K562 (cell line): Measurements from ENCODE around the gene GFRA4. TPM values are rescaled to one million over a fixed set of nuclear protein-coding genes. Genes with fewer than 3 reads are reported as not detected.

Source experiments
- ATAC-seq: fragments of 200-7000 bp; cut with Tn5 transposase; 3 replicates; pipeline ENCODE4 v1.9.1; 2020; ENCODE audit warnings: moderate library complexity
- BruUV-seq: library from RNA; stranded (reverse); fragments of 400-500 nt; replicated peaks from 2 replicates; lab custom pipeline; 2021; lab: Mats Ljungman, UMichigan
- CTCF ChIA-PET: fragments of 300-600 bp; formaldehyde crosslinking; extraction: SDS; loops from one replicate; lab custom pipeline; 2021; ENCODE audit warnings: low intra/inter-chr PET ratio; lab: Yijun Ruan, JAX
- POLR2A ChIA-PET: fragments of 300-600, 350-650 bp; sonication (Branson Sonifier 250); formaldehyde crosslinking; extraction: SDS; loops from one replicate; lab custom pipeline; 2021; ENCODE audit warnings: antibody characterized with exemption, inconsistent platforms; lab: Yijun Ruan, JAX
- DNase-seq, 4 experiments: peaks; one replicate each; pipeline versions ENCODE4 v3.0.0 to v3.0.0-alpha.2; 2011 to 2018; ENCODE audit warnings: low spot score in 3 of 4, mixed read lengths in 3 of 4; ENCODE audit errors: extremely low read depth in 1 of 4
- FAIRE-seq: peaks from 2 replicates; lab custom pipeline; 2011; peaks lifted over from hg19 to GRCh38; lab: Jason Lieb, UNC
- H2AFZ ChIP-seq: 2 replicates; pipeline ENCODE4 v1.6.0; 2011; ENCODE audit warnings: low read depth, low read length, control low read depth, inconsistent platforms
- H3K27ac ChIP-seq: fragments of 200-600 bp; 3 replicates; pipeline ENCODE4 v1.8.0; 2011; ENCODE audit warnings: low read depth, mild to moderate bottlenecking, control low read depth, inconsistent platforms, low read length, moderate library complexity, mixed read lengths; ENCODE audit errors: extremely low read depth
- H3K27me3 ChIP-seq, 2 experiments: fragments of 300-600 bp in 1 of 2; 2 replicates in 1 of 2; 3 replicates in 1 of 2; pipeline versions ENCODE4 v1.6.0 to v1.8.0; 2011; ENCODE audit warnings: inconsistent platforms in 2 of 2, low read length in 2 of 2, mild to moderate bottlenecking in 1 of 2, mixed read lengths in 1 of 2, moderate library complexity in 1 of 2; ENCODE audit not compliant: control insufficient read depth in 2 of 2, insufficient read depth in 2 of 2
- H3K36me3 ChIP-seq: fragments of 300-600 bp; 3 replicates; pipeline ENCODE4 v1.8.0; 2011; ENCODE audit warnings: mild to moderate bottlenecking, low read length, inconsistent platforms; ENCODE audit not compliant: control insufficient read depth, insufficient read depth
- H3K4me1 ChIP-seq, 2 experiments: fragments of 200-600 bp in 1 of 2; replicated peaks in 1 of 2; 2 replicates in 1 of 2; 3 replicates in 1 of 2; pipeline versions ENCODE4 v1.5.1 to v1.8.0; 2011; ENCODE audit warnings: inconsistent platforms in 2 of 2, low read length in 2 of 2, mild to moderate bottlenecking in 1 of 2, mixed read lengths in 1 of 2, moderate library complexity in 1 of 2; ENCODE audit not compliant: control insufficient read depth in 2 of 2, insufficient read depth in 2 of 2
- H3K4me2 ChIP-seq: 2 replicates; pipeline ENCODE4 v1.6.1; 2011; ENCODE audit warnings: low read length, control low read depth, inconsistent platforms, mixed read lengths; ENCODE audit not compliant: insufficient read depth
- H3K4me3 ChIP-seq: fragments of 200-600 bp; sonication (generic), shearing (Covaris generic); 2 replicates; pipeline ENCODE4 v1.5.1; 2016; ENCODE audit warnings: control low read depth, inconsistent platforms
- H3K79me2 ChIP-seq: fragments of 200-600 bp; 3 replicates; pipeline ENCODE4 v1.8.0; 2011; ENCODE audit warnings: low read length, inconsistent platforms; ENCODE audit not compliant: control insufficient read depth, insufficient read depth
- H3K9ac ChIP-seq, 2 experiments: 2 replicates each; pipeline versions ENCODE4 v1.6.0 to v1.6.1; 2011; ENCODE audit warnings: low read depth in 2 of 2, low read length in 2 of 2, control low read depth in 1 of 2, inconsistent platforms in 1 of 2, mild to moderate bottlenecking in 1 of 2, mixed read lengths in 1 of 2; ENCODE audit not compliant: insufficient read depth in 1 of 2
- H3K9me1 ChIP-seq: one replicate; pipeline ENCODE4 v1.6.0; 2011; ENCODE audit warnings: inconsistent platforms, mild to moderate bottlenecking, low read length, moderate library complexity; ENCODE audit not compliant: control insufficient read depth, insufficient read depth
- H3K9me3 ChIP-seq: replicated peaks from 2 replicates; pipeline ENCODE4 v1.5.1; 2011; ENCODE audit warnings: low read depth, low read length, inconsistent platforms; ENCODE audit not compliant: control insufficient read depth, insufficient read depth
- H4K20me1 ChIP-seq: replicated peaks from 2 replicates; pipeline ENCODE4 v1.6.1; 2011; ENCODE audit warnings: low read length, inconsistent platforms, mixed read lengths; ENCODE audit not compliant: control insufficient read depth, insufficient read depth
- ATF1 ChIP-seq, 2 experiments: fragments of 450-650 bp in 1 of 2; IDR thresholded peaks; 2 replicates each; pipeline ENCODE4 v1.6.1; 2016; ENCODE audit warnings: missing compliant biosample characterization in 1 of 2, missing genetic modification characterization in 1 of 2
- CBX3 ChIP-seq, 2 experiments: IDR thresholded peaks; 1 replicate in 1 of 2; 2 replicates in 1 of 2; pipeline ENCODE4 v1.6.1; 2012; ENCODE audit warnings: inconsistent platforms in 2 of 2, low read length in 2 of 2, borderline replicate concordance in 1 of 2, control low read depth in 1 of 2
- FOS ChIP-seq: IDR thresholded peaks from 3 replicates; pipeline ENCODE4 v1.6.1; 2011; ENCODE audit not compliant: insufficient read length; ENCODE audit errors: extremely low read depth
- GTF3C2 ChIP-seq: IDR thresholded peaks from 3 replicates; pipeline ENCODE4 v1.6.1; 2011; ENCODE audit warnings: borderline replicate concordance, mild to moderate bottlenecking, moderate library complexity; ENCODE audit not compliant: insufficient read length; ENCODE audit errors: extremely low read depth
- HSF4 ChIP-seq: fragments of 250-450 bp; sonication (Bioruptor Pico); IDR thresholded peaks from 2 replicates; pipeline ENCODE4 v2.1.2; 2022; ENCODE audit warnings: mild to moderate bottlenecking, moderate library complexity, borderline replicate concordance
- IRF9 ChIP-seq: fragments of 450-650 bp; IDR thresholded peaks from 2 replicates; pipeline ENCODE4 v1.6.1; 2016; ENCODE audit warnings: missing biosample characterization, missing genetic modification characterization
- MXI1 ChIP-seq: IDR thresholded peaks from 2 replicates; pipeline ENCODE4 v1.6.1; 2011; ENCODE audit warnings: low read depth, mild to moderate bottlenecking, improper control_type of control experiment, low read length
- TRIM28 ChIP-seq: fragments of 450-650 bp; IDR thresholded peaks from 2 replicates; pipeline ENCODE4 v1.6.1; 2017
- ZNF324 ChIP-seq: fragments of 250-450 bp; sonication (Bioruptor Pico); IDR thresholded peaks from 2 replicates; pipeline ENCODE4 v1.4.0; 2020; ENCODE audit warnings: mild to moderate bottlenecking
- ZNF609 ChIP-seq: sonication (generic); formaldehyde crosslinking; IDR thresholded peaks from 2 replicates; pipeline ENCODE4 v1.8.1; 2023; ENCODE audit warnings: missing genetic modification reagents, mild to moderate bottlenecking, borderline replicate concordance
- WGBS: fragments of 100-300 bp; shearing (Covaris generic); methylation state at CpG from one replicate; pipeline ENCODE4 v1.1.6; 2016; ENCODE audit warnings: low coverage, mixed read lengths; ENCODE audit not compliant: insufficient coverage; ENCODE audit errors: missing lambda C conversion rate; 5-methylcytosine and 5-hydroxymethylcytosine counted together
- in situ Hi-C: fragments of 300-500 bp; cut with MboI; formaldehyde crosslinking; loops from 4 replicates; pipeline ENCODE4 v1.15.0; 2018; ENCODE audit warnings: inconsistent platforms, mixed read lengths
- intact Hi-C: fragments of 100-400 bp; cut with micrococcal nuclease; formaldehyde crosslinking; loops from 2 replicates; pipeline ENCODE4 v1.14.2; 2022
- polyA plus RNA-seq, 8 experiments: library from polyadenylated mRNA; depleted of rRNA in 4 of 8; stranded (reverse) in 5 of 8; unstranded in 3 of 8; fragments of >200 nt; fragmentation: Nextera tagmentation in 2 of 8; fragmentation: Illumina TruSeq in 1 of 8; extraction: Ambion mirVana in 2 of 8; extraction: Trizol in 1 of 8; gene quantifications; 2 replicates each; pipeline versions ENCODE4 v1.2.1 to v1.2.3, GENCODE V29; 2011 to 2014; ENCODE audit warnings: inconsistent platforms in 1 of 8, missing spikeins in 1 of 8
- total RNA-seq, 7 experiments: library from RNA; depleted of rRNA in 6 of 7; stranded (reverse); fragments of >200 nt in 6 of 7; fragmentation: Illumina TruSeq in 2 of 7; extraction: Trizol in 2 of 7; gene quantifications; 2 replicates each; pipeline versions ENCODE4 v1.2.1 to v1.2.3, GENCODE V29; 2011 to 2021; ENCODE audit warnings: low replicate concordance in 1 of 7

Gene GFRA4
- total and polyA plus RNA-seq, 9 of the 15 experiments (the other 6 are each of a cell fraction or from before 2014, with no cell fraction given) = not detected

- TF ChIP-seq HSF4 = no peak
Observed at GRCh38 chr20:3696745-3697587, 33.8 kb upstream of the GFRA4 start (continued).

- Histone ChIP-seq H3K4me3 (no peak overlapping the region), H3K27me3 (peaks cover 0 to 27% of the 10 kb centered on the region in 2 experiments; a peak in 3 of 5 replicates), H3K4me1 (peaks cover 0 to 31% of the 10 kb centered on the region in 2 experiments; a peak in 2 of 5 replicates), H3K4me2 (no peak overlapping the region), H4K20me1 (no peaks in the 10 kb centered on the region), H3K79me2 (no peaks in the 10 kb centered on the region), H3K9me3 (no peaks in the 10 kb centered on the region), H2AFZ (no peak overlapping the region), H3K36me3 (no peaks in the 10 kb centered on the region), H3K27ac (no peak overlapping the region), H3K9me1 (no peaks in the 10 kb centered on the region), H3K9ac (no peak overlapping the region)
- in situ Hi-C loops = no loop called here
- ChIA-PET CTCF (no interaction called here), POLR2A (interaction anchor here (0.9 to 1.1 kb wide), 2 partner anchors 9 to 437 kb away, joined by 3 read pairs; no protein-coding TSS in a partner anchor)
- FAIRE-seq = no peak
- intact Hi-C loops = no loop called here
- ATAC-seq = no peak; the same call in 2 of the 3 replicates
- WGBS = 43% methylated on average over 1 of the region's 1 CpG
- peak in 3 of 4 experiments; percentile 23 to 35 (median 33) for DNase-seq
- no TSS peak for BruUV-seq
- TF ChIP-seq ZNF324 (CRISPR knock-in tag) = no peak
- TF ChIP-seq IRF9 (tag) = no peak
- TF ChIP-seq FOS = no peak
- no peak for TF ChIP-seq ATF1 (CRISPR knock-in tag; IDR thresholded peaks at IDR 0.05)
- no peak for TF ChIP-seq ATF1 (tag; IDR thresholded peaks at IDR 0.05)
- TF ChIP-seq CBX3 (IDR thresholded peaks at IDR 0.05; ENCODE audit: borderline replicate concordance in 1 of 2, low read length in 2 of 2) = peak in 1 of 2 experiments; percentile 28; a peak in 1 of 3 replicates
- 0 out of 2 replicates have a peak, but pooled peaks have one; percentile 27 for TF ChIP-seq TRIM28
- TF ChIP-seq GTF3C2 = no peak
- no peak for TF ChIP-seq MXI1
- no peak for TF ChIP-seq ZNF609
Observed at GRCh38 chr20:3696200-3696599, 33.0 kb upstream of the GFRA4 start.
